Chondrocyte (in vitro differentiated cells): ENCODE data around the gene THSD4. TPM values are rescaled to one million over a fixed set of nuclear protein-coding genes. Genes with fewer than 3 reads are reported as not detected.

Experiments
- DNase-seq: peaks from one replicate; pipeline ENCODE4 v3.0.0; 2021; ENCODE audit warnings: mixed read lengths, low spot score
- H3K27ac Mint-ChIP-seq: one replicate; pipeline ENCODE4 v1.8.0; 2021; ENCODE audit warnings: mild to moderate bottlenecking, moderate library complexity, mixed read lengths; ENCODE audit not compliant: unreplicated experiment
- H3K27me3 Mint-ChIP-seq: 2 replicates; pipeline ENCODE4 v1.8.0; 2021; ENCODE audit warnings: low read depth, mixed read lengths
- H3K36me3 Mint-ChIP-seq: 2 replicates; pipeline ENCODE4 v1.8.0; 2021; ENCODE audit warnings: low read depth, mixed read lengths
- H3K4me1 Mint-ChIP-seq: 2 replicates; pipeline ENCODE4 v1.8.0; 2021; ENCODE audit warnings: low read depth, mild to moderate bottlenecking, mixed read lengths
- H3K4me3 Mint-ChIP-seq: one replicate; pipeline ENCODE4 v1.8.0; 2021; ENCODE audit warnings: mild to moderate bottlenecking, moderate library complexity, mixed read lengths; ENCODE audit not compliant: unreplicated experiment
- H3K9me3 Mint-ChIP-seq: 2 replicates; pipeline ENCODE4 v1.8.0; 2021; ENCODE audit warnings: low read depth, mixed read lengths
- CTCF ChIP-seq: fragments of 200-600 bp; sonication (generic); IDR thresholded peaks from 2 replicates; pipeline ENCODE4 v1.5.0; 2021; ENCODE audit warnings: antibody characterized with exemption, mild to moderate bottlenecking, moderate library complexity
- total RNA-seq: library from RNA; stranded (reverse); gene quantifications from 3 replicates; pipeline ENCODE4 v1.2.1, GENCODE V29; 2021

Gene THSD4
- total RNA-seq, 1 donor from 2014 or later, result 3.4 TPM

GRCh38 chr15:71215126-71215894 is 100.0 kb downstream of the THSD4 start:
- Mint-ChIP-seq H3K27me3 (no peaks in the 10 kb centered on the region), H3K36me3 (no peaks in the 10 kb centered on the region), H3K27ac (no peak overlapping the region), H3K4me3 (no peak overlapping the region), H3K9me3 (no peaks in the 10 kb centered on the region), H3K4me1 (no peaks in the 10 kb centered on the region)
- no peak for DNase-seq
- no peak for TF ChIP-seq CTCF

GRCh38 chr15:71218272-71218805 is 103.1 kb downstream of the THSD4 start:
- Mint-ChIP-seq H3K9me3 (no peaks in the 10 kb centered on the region), H3K36me3 (no peaks in the 10 kb centered on the region), H3K27ac (no peak overlapping the region), H3K27me3 (peaks cover 3% of the 10 kb centered on the region), H3K4me3 (no peak overlapping the region), H3K4me1 (no peaks in the 10 kb centered on the region)
- no peak for TF ChIP-seq CTCF
- DNase-seq, result no peak

DNA sequence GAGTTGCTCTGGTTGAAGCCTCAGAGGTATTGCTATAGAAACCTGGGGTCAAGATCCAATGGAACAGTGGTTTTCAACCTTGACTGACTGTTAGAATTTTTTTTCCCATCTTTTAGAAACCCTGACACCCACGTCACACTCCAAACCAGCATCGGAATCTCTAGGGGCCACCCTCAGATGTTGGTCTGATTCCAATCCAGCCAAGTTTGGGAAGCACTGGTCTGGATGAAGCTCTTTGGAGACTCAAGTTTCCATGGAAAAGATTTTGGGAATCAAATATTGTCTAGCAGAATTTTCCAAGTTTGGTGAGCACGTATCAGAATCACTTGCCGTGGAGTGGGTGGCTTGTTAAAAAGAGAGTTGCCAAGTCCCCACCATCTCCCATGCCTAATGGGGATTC is 103.8 kb downstream of the THSD4 start:
- Mint-ChIP-seq H3K4me3 (no peak overlapping the region), H3K27ac (no peak overlapping the region), H3K27me3 (peaks cover 3% of the 10 kb centered on the region), H3K4me1 (no peaks in the 10 kb centered on the region), H3K36me3 (peaks cover 2% of the 10 kb centered on the region), H3K9me3 (no peaks in the 10 kb centered on the region)
- no peak for TF ChIP-seq CTCF
- DNase-seq, result no peak

DNA sequence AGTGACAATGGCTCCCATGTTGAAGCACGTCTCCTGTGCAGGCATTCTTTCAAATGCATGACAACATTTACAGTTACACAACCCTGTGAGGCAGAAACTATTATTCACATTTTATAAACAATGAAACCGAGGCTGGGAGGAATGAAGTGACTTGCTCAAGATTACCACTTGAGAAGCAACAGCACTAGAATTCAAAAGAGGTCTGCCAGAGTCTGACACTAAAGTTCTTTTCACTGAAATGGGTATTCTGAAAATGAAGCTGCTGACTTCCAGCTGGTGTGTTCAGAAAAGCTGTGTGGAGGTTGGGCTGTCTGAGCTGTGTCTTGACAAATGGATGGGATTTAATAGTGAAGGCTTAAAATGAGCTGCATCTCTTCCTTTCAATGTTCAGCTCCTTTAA is 104.4 kb downstream of the THSD4 start:
- Mint-ChIP-seq H3K9me3 (no peaks in the 10 kb centered on the region), H3K4me1 (no peaks in the 10 kb centered on the region), H3K36me3 (peaks cover 2% of the 10 kb centered on the region), H3K27me3 (peaks cover 3% of the 10 kb centered on the region), H3K4me3 (no peak overlapping the region), H3K27ac (no peak overlapping the region)
- no peak for TF ChIP-seq CTCF
- DNase-seq, result no peak

DNA sequence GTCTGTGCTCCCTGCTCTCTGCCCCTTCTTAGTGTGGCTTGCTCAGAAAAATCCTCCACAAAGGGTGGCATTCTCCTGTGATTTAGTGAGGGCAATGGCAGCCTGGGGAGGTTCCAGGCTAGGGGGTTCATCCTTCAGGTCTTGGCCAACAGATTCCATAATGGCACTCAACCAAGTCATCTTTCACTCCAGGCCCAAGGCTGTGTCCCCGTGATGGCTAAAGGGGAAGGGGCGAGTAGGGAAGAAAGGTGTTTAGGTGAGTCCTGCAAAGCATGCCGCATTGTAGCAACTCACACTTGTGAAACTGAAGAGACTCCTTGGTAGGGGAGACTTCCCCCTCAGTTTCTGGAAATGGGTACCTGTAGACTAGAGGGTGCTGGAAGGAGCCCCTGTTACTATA is 105.6 kb downstream of the THSD4 start:
- Mint-ChIP-seq H3K36me3 (peaks cover 2% of the 10 kb centered on the region), H3K9me3 (no peaks in the 10 kb centered on the region), H3K27ac (no peak overlapping the region), H3K4me3 (no peak overlapping the region), H3K4me1 (no peaks in the 10 kb centered on the region), H3K27me3 (peaks cover 3% of the 10 kb centered on the region)
- DNase-seq, result no peak
- no peak for TF ChIP-seq CTCF
